Measurements from ENCODE around the gene TMEM51.
A peak's percentile ranks its signal among the peaks of the same experiment; 100 is the strongest.

Gene TMEM51

GRCh38 chr1:15179485-15179883 is 25.9 kb downstream of the TMEM51 start:
- DNase-seq = no peak

DNA sequence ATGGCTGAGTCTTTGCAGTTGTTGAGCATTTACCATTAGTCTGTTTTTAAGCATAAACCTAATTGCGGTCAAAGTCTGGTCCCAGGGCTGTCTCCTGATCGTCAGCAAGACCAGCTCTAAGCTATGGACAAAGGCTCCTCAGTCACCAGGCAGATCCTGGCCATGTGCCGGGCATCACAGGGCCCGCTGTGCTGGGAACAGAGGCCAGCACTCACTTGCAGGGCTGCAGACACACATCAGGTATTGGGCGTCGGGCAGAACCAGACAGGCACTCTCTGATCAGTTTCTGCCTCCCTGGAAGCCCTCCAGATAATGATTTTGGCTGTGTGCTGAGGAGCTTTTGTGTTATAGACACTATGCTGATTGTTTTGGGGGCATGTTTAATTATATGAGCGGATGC is 26.6 kb downstream of the TMEM51 start:
- DNase-seq = no peak

- no peak for DNase-seq
These were observed 27.5 kb downstream of the TMEM51 start for GRCh38 chr1:15180945-15181523.

GRCh38 chr1:15181564-15181963 is 28.0 kb downstream of the TMEM51 start:
- no peak for DNase-seq

- DNase-seq = no peak
These were observed 31.1 kb downstream of the TMEM51 start for GRCh38 chr1:15184436-15185241.

- DNase-seq = no peak
These were observed 32.1 kb downstream of the TMEM51 start for GRCh38 chr1:15185617-15186016.

DNA sequence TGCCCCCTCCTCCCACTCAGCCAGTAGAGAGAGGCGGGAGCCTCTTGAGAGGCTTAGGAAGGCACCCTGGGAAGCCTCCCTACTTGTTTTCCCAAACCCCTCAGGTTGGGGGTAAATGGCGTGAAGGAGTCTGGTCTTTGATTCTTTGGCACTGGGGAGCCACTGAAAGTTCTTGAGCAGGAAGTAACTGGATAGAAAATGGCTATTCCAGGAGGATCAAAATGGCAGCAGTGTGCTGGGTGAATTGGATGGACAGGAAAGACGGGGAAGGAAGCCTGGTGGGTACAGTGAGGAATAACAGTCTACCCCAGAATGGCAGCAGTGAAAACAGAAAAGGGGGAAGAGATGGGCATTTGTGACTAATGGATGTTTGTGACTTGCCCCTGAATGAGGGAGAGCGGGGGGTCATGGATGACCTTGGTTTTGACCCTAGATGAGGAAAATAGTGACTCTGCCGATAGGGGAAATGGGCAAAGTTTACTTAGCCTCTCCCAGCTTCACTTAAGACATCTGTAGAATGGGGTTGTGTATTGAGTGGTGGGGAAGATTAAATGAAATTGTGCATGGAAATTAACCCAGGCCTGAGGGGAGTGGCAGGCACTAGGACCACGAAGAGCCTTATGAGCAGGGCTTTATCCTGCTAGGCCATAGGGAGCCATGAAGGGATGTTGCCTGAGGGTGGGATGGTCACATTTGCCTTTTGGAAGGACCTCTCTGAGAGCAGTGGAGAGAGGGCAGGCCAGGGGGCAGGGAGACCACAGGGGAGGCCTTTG is 32.7 kb downstream of the TMEM51 start:
- no peak for DNase-seq

- DNase-seq = no peak
These were observed 33.3 kb downstream of the TMEM51 start for GRCh38 chr1:15186846-15187151.

DNA sequence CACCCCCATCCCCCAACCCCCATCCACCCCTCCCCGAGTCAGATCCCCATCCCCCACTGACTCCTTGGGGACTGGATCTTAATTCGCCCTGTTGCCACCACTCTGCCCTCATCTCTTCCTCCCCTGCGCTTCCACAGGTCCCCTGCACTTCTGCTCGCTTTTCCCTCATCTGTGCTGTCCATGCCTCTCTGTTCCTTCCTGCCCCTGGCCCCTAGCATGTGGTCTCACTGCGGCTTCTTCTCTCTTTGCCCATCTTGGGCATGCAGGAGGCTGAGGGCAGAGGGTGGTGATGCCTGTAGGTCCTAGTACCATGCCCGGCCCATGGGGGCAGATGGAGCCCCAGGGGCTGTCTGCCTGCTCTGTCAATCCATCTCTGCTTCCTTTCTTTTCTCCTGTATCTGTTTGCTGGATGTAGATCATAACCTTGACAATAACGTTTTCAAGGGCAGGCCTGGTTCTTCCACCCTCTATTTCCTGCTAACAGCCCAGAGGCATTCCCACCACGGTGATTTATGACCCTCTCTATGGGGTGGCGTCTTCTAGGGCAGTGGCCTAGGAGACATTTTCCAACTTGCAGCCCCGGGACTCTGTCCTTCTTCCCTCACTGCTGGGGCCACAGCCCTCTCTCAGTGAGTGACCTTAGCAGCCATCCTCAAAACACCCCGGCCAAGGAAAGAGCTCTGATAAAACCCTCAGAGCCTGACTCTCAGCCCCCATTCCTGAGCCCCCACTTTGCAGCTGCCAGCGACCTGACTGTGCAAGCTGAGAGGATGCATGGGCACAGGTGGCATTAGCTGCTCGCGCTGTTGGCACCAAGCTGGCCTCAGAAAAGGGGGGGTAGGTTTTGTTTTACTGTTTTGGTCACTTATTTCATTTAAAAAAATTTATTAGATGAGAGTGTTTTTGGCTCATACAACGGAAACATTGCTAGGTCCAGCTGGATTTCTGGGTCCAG is 33.9 kb downstream of the TMEM51 start:
- DNase-seq = no peak

DNA sequence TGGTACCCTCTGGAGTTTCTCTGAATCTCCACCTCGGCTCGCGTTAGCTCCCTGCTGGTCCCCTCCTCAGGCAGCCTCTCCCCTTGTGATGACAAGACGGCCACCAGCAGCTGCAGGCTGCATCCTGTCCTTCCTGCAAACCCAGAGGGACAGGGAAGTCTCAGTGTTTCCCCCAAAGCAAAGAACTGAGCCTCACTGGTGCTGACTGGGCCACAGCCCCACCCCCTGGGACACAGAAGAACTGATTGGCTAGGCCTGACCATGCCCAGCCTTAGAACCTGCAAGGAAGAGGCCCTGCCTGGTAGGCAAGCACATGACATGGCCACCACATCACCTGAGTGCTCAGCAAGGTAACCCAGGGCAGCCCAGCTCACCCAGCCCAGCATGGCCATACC is 34.6 kb downstream of the TMEM51 start:
- no peak for DNase-seq

GRCh38 chr1:15188678-15189077 is 35.1 kb downstream of the TMEM51 start:
- DNase-seq = peak; percentile 30 to 50

DNA sequence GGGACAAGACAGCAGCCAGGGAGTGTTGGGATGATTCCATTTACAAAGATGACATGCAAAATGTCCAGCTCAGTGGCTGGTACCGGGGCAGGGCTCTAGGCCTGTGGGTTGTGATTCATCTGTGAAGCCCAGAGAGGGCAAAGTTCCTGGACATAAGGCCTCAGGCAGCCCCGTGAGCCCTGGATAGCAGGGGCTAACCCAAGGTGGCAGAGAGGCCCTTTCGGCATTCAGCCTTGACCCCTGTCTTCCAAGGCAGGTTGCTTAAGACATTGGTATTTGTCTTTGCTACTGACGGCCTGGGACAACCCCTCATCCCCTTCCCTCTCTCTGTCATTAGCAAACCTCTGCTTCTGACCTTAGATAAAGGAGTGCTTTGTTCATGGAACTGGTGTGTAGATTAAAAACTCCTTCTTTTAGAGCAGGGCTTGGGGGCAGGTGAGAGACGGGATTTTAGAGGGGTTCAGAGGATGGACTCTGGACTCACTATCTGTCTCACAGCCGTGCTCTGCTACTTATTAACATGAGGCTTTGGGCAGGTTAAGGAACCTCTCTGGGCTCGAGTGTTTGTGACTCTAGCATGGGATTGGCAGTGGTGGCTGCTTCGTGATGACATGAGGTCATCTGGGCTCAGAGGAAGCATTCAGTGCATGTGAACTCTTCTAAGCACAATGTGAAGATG is 36.3 kb downstream of the TMEM51 start:
- no peak for DNase-seq

- DNase-seq = no peak
These were observed 37.7 kb downstream of the TMEM51 start for GRCh38 chr1:15191267-15191666.

DNA sequence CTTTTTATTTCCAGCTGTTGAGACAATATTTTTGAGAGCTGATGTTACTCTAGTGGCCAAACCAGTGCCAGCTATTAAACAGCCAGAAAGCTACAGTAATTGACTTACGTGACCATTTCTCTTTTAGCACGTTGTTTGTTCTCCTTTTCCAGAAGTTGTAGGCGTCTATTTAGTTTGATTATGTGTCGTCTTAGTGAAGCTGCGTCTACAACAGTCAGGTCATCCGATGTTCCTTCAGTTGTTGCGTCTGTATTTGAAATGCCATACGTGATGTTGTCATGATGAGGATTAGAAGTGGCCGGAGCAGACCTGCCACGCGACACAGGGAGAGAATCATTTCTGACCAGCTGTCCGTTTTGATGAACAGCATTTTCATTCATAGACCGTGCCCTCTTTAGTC is 38.2 kb downstream of the TMEM51 start:
- peak; percentile 52 to 71 for DNase-seq

- no peak for DNase-seq
These were observed 39.5 kb downstream of the TMEM51 start for GRCh38 chr1:15192916-15193550.

DNA sequence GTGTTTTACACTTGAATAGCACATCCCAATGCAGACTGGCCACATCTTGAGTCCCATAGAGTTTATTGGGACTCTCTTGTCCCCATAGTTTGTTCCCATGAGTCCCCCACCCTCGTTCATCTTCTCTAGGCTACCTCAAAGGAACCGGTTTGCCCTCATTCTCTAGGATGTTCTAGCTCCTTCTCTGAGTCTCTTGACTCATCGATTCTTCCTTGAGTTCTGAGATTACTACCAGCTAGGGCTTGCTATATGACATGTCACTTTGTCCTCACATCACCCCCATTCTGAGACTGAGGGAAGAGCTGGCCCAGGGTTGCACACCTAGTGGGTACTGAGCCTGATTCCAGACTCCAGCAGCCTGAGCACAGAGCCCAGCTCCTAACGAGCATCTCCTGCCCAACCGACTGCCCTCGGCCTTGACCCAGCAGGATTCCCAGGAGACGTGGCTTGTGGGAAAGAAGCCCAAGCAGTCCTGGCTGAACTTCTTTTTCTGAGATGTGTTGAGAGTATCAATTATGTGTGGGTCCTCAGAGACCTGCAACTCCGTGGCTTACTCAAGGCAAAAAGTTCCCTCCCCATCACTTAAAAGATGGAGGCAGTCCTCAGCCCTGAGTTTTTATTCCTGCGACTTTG is 42.0 kb downstream of the TMEM51 start:
- DNase-seq = no peak

GRCh38 chr1:15196069-15196468 is 42.5 kb downstream of the TMEM51 start:
- no peak for DNase-seq

GRCh38 chr1:15196807-15197530 is 43.4 kb downstream of the TMEM51 start:
- no peak for DNase-seq

DNA sequence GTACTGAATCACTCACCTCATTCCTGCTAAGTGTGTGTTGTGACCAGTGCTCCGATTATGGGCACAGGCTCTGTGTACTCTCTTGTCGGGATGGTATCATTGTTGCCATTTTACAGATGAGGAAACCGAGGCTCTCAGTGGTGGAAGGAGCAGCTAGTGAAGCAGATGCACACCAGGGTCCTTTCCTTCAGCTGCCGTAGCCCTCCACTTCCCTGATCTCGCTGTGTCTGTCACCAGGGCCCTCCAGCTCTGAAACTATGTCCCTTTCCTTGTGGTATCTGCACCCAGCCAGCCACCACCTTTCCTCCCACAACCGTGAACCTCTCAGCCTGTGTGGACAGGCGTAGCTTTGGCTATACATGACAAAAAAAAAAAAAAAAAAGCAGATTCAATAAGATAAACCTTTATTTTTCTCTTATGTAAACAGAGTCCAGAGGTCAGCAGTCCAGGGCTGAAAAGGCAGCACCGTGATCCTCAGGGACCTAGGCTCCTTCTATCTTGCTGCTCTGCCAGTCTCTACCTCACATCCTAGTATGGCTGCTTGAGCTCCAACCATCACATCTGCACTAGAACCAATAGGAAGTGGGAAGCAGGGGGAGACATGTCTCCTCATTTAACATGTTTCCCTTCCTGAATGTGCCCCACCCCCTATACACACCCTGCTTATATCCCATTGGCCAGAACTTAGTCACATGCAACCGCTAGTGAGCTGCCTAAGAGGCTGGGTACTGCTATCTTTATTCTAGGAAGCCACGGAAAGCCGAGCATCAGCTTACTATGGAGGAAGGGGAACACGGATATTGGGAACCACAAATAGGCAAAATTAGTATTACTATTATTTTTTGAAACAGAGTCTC is 44.3 kb downstream of the TMEM51 start:
- DNase-seq = no peak

DNA sequence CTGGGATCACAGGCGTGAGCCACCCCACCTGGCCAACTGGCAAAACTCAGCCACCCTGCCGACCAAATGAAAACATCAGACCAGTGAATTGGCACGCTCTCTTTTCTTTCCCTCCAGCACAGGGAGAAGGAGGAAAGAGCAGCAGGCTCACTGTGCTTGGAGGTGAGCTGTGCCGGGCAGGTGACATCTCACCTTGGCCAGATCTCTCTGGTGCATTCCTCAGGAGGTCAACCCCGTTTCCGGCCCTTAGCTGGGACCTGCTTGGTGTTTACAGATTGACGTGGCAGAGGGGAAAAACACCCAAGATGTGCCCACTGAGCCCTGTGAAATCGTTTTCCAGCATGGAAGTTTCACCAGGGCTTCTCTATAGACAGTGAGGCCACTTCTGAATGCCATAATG is 45.1 kb downstream of the TMEM51 start:
- DNase-seq = no peak

Data from inflammatory macrophage treated with lipopolysaccharide for 1 hour (primary cell).